Activated CD4-positive, alpha-beta T cell treated with anti-CD3 and anti-CD28 coated beads, Interleukin-2, Interleukin-4, amounts not matched to agents 100 ng/mL and 50 ng/mL, durations not matched to agents 16 hours and 8 hours (primary cell): ENCODE data around the gene AMDHD2.
A peak's percentile ranks its signal among the peaks of the same experiment; 100 is the strongest.

Experiments
- DNase-seq: peaks from one replicate; pipeline ENCODE4 v3.0.0-alpha.2; 2020; ENCODE audit warnings: low spot score

Gene AMDHD2

DNA sequence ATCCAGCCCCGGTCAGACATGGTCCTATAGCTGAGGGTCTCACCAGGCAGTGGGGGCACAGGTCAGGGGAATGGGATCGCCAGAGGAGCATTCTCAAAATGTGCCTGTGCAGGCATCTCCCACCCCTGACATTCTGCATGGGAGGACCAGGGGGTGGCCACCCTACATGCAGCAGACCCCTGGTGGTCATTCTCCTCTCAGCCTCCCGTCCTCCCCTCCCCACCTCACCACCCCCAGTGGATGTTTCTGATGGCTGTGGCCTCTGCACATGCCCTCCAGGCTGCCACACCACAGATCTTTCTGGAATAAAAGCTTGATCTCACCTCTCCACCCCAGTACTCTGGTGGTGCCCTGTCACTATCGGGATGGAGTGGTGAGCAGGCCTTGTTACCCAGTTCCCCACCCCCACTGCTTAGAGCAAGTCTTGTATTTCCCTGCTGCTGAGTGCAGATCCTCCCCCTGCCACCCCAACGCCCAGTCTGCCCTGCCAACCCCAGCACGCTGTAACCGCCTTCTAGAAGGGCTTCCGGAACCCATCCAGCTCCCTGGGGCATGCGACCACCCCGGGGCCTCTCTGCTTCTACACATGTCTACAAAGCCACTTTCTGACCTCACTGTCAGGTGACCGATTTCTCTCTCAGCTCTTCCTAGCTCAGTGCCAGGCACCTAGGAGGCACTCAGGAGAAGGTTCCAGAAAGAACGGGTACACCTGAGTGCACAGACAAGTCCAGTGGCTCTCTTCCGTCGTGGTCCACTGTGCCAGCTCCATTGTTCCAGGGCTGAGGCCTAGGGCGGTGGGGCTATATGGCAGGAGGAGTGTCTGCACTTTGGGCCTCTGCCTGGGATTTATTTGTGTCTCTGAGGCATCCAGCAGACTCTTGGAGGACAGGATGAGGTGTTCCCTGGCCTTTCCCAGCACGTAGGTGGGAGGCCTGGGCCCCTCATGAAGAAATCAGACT, 36.0 kb upstream of the AMDHD2 start:
- DNase-seq, result no peak

DNA sequence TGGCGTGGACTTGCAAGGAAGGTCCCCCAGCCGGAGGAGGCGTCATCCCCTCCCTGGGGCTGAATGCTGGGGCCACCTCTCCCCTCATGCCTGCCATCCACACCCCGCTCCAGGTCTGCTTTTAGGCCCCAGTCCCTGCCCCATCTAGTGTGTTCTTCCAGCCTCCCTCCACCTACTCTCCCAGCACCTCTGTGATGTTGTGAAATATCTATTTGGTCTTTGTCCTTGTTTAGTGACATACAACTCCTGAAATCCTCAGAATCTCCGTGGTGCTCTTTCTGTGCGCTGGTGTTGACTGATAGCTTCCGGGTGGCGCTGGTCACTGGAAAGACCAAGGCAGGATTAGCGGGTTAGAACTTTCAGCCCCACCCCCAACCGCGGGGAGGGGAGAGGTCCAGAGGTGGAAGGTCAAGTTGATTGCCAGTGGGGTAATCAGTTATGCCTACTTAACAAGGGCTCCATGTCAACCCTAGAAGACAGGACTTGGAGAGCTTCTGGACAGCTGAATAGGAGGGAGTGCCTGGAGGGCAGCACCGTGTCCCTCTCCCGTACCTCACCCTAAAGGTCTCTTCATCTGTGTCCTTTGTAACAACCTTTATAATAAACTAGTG, 35.2 kb upstream of the AMDHD2 start:
- no peak for DNase-seq

DNA sequence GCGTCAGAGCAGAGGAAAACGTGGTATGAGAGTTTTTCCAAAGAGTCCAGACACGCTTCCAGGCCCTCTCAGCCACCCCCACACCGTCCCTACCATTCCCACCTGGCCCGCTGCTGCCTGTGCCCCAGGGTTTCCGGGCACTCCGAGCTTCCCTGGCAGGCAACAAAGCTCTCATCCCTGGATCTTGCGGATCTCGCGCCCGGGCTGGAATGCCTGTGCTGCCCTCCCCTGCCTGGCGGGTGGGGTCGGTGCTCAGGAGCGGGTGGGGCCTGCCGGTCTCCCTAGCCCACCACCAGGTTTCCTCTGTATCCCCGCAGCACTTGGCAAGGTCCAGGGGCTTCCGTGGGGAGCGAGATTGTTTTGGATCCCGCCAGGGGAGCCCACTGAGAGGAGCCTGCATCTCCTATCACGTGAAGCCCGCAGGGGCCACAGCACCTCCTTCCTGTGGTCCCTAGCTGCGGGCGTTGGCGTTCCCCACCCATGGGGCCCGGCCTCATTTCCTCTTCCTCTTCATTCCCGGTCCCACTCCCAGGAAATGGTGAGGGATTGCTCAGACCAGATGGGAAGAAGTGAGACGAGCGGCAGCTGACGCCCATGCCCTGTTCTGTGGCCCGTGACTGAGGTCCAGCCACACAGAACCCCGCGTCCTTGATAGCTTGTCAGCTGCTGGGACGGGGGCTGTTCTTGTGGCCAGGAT, 34.2 kb upstream of the AMDHD2 start:
- DNase-seq, result no peak

DNA sequence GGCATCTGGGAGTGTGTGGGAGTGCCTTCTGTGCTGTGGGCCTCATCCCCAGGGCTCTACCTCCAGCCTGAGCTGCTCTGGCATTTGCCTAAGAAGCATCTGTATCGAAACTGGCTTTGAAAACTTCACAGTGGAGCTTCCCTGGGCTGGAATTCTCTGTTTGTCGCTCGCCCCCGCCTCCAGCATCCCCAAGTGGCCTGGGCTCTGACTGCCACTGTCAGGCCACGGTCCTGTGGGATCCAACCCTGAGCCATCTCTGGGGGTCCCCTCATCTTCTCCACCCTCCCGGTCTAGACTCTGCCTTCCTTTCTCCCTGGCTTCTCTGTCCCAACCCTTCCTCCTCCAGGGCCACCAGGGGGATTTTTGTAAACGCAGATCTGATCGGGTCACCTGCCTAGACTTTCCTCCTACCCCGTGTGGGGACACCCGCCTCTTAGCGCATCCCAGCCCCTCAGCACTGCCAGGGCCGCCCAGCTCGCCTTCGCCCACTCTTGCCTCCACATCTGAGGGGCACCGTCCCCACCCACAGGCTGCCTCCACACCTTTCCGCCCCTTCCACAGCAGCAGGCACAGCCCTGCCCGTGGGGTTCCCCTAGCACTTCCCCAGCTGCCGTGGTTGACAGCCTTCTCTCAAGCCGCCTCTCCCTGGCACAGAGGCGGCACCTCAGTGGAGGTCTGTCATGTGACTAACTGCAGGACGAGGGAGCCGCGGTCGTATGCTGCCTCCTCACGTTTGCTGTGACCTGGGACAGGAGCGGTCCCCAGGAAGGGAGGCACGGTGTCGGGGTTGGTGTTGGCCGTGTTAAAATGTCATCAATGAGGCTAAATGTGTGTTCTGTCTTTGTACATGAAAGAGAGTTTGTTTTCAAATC, 33.3 kb upstream of the AMDHD2 start:
- DNase-seq, result peak; percentile 59

DNA sequence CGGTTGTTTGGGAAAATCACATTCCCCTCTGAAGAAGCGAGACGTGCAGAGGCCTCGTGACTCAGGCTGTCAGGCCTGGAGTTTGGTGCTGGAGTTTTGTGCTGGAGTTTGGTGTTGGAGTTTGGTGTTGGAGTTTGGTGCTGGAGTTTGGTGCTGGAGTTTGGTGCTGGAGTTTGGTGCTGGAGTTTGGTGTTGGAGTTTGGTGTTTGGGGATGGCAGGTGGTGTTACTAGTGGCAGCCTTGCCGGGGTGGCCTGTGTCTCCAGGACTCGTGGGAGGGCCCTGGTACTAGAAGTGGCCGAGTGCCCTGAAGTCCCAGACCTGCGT, 32.7 kb upstream of the AMDHD2 start:
- DNase-seq, result no peak

DNA sequence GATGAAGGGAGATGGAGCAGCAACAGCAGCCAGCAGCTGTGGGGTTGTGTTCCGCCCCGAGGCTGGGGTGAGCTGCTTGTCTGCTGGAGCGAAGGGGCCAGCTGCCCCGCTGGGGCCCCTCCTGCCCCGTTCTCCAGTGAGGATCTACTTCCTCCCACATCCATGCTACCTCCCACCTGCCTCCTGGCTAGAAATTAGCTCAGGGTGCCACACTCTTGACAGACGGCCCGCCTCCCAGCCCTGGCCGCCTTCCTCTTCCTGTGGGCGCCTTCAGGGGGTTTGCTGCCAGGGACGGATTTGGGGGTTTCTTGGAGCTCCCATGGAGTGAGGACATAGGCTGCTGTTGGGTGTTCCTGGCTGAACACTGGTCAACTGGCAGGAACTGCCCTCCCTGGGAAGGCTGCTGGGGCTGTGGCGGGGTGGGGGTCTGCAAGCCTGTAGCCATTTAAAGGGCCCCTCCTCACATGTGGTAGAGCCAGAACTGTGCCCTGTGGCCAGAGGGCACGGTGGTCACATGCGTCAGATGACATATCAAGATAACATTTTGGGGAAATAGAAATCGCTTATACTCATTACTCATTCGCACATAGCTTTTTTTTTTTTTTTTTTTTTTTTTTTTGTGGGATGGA, 32.2 kb upstream of the AMDHD2 start:
- no peak for DNase-seq

DNA sequence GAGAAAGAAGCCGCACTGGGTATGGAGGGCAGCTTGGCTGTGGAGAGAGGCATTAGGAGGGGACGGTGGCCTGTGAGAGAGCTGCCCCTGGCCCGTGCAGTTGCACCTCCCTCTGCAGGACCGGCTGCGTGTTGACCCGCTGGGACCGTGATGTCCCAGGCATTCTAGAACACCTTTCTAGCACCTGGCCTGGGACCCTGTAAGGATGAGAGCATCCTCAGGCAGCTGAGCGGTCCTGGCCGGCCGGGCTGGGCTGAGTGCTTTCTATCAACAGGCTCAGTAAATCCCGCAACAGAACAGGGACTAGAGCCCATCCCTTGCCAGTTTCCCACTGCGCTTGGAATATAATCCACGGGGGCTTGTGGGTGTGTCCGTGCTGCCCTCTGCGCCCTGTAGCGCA, 30.6 kb upstream of the AMDHD2 start:
- DNase-seq, result no peak

DNA sequence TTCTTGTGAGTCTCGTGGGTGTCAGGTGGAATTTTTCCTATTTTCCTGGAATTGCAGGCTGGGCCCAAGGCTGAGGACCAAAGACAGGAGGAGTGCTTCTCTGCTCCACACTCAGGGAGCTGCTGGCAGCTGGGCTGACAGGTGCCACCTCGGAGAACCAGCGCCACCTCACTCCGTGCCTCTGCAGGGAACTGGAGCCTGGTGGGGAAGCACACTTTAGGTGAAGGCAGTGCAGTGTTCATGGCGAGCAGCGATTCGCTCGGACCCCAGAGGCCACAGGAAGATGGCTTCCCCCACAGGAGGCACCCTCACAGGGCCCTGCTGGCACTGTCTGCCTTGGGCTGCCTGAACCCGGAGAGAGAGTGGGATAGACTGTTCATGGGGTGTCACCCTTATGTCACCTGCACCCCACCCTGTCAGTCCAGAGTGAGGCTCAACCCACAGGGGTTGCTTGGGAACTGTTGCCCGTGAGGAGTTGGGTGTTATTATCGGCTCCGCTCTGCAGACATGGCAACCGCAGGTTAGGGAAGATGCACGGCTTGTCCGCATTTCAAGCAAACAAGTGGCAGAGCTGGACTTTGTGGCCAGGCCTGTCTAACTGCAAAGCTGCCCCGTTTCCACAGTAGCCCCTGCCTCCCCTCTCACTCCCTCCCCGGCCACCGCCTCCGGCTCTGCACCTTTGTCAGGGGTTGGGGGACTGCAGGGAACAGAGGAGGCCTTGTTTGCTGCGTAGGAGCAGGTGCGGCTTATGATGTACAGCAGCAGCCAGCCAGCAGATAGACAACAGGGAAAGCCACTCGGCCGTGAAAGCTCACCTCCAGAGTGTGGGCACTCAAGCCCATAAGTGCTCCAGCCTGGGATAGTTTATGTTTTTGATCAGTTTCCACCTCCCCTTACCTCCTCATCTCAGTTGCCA, 29.7 kb upstream of the AMDHD2 start:
- no peak for DNase-seq

DNA sequence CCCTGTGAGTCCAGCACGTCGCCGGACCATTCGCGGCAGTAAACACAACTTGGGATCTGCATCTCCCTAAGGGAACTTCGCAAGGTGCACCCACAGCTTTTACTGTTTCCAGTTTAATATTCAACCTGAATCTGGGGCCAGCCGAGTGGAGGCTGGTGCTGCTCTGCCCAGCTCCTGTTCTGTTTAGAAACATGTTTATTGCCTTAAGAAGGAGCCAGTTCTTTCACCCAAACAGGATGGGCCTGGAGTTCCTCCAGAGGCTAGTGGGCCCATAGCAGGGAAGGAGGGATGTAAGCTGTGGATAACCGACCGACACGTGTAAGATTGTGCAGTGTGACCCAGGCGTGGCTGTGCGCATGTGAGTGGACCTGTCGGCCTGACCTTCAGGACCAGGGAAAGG, 27.9 kb upstream of the AMDHD2 start:
- DNase-seq, result no peak

DNA sequence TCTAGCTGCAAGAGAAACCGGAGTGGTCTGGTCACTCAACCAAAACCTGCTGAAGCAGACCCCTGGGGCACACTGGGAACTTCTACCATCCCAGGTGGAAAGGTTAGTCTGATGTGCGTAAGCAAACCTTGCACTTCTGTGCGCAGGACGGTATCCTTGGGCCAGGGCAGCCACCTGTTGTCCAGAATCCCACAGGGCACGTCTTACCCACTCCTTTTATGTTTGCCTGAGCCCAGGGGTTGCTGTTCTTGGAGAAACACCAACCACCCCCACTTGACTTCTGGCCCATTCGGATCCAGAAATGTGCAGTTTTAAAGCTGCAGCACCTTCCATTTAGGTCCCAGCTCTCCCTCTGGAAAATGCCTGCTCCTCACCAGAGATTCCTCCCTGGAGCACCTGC, 26.6 kb upstream of the AMDHD2 start:
- DNase-seq, result no peak

DNA sequence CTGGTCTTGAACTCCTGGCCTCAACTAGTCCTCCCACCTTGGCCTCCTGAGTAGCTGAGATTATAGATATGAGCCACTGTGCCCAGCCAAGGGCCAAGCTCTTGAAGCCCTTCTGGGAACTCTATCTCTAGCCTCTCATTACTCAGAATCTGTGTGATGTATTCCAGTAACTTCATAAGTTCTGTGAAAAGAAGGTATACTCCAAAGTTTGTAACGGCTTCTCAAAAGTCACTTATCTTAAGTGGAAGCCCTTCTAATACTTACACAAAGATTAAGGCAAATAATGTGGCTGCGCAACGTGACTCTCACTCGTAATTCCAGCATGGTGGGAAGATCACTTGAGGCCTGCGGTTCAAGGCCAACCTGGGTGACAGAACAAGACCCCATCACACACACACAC, 25.6 kb upstream of the AMDHD2 start:
- no peak for DNase-seq

DNA sequence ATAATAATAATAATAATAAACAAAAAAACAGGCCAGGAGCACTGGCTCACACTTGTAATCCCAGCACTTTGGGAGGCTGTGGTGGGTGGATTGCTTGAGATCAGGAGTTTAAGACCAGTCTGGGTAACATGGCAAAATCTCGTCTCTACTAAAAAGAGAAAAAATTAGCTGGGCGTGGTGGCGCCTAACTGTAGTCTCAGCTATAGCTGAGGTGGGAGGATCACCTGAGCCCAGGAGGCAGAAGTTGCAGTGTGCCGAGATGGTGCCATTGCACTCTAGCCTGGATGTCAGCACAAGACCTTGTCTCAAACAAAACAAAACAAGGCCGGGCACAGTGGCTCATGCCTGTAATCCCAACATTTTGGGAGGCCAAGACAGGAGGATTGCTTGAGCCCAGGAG, 25.1 kb upstream of the AMDHD2 start:
- DNase-seq, result no peak

DNA sequence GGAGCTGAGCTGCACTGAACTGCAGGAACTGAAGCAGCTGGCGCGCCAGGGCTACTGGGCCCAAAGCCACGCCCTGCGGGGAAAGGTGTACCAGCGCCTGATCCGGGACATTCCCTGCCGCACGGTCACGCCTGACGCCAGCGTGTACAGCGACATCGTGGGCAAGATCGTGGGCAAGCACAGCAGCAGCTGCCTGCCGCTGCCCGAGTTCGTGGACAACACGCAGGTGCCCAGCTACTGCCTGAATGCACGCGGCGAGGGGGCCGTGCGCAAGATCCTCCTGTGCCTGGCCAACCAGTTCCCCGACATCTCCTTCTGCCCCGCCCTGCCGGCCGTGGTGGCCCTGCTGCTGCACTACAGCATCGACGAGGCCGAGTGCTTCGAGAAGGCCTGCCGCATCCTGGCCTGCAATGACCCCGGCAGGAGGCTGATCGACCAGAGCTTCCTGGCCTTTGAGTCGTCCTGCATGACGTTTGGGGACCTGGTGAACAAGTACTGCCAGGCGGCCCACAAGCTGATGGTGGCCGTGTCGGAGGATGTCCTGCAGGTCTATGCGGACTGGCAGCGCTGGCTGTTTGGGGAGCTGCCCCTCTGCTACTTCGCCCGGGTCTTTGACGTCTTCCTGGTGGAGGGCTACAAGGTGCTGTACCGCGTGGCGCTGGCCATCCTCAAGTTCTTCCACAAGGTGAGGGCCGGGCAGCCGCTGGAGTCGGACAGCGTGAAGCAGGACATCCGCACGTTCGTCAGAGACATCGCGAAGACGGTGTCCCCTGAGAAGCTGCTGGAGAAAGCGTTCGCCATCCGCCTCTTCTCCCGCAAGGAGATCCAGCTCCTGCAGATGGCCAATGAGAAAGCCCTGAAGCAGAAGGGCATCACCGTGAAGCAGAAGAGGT, 23.7 kb upstream of the AMDHD2 start:
- no peak for DNase-seq

DNA sequence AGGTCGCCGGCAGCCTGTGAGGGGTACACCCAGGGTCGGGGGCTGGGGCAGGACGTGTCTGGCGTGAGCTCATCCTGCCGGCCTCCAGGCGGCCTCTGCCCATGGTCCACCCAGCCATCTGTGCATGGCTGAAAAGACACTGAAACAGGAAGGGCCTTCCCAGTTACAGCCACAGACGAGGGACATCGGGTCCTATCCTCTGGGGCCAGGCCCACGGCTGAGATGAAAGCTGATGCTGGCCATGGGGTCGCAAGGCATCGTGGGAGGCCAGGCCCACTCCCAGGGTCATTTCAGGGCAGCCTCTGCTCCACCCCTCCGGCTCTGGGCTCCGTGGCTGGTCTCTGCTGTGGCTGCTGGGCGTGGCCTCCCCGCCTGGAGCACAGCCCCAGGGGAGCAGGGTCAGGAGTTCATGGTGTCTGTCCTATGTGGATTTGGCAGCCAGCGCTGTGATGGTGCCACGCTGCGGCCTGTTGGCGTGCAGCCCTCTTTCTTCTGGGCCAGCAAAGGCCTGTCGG, 23.0 kb upstream of the AMDHD2 start:
- no peak for DNase-seq

DNA sequence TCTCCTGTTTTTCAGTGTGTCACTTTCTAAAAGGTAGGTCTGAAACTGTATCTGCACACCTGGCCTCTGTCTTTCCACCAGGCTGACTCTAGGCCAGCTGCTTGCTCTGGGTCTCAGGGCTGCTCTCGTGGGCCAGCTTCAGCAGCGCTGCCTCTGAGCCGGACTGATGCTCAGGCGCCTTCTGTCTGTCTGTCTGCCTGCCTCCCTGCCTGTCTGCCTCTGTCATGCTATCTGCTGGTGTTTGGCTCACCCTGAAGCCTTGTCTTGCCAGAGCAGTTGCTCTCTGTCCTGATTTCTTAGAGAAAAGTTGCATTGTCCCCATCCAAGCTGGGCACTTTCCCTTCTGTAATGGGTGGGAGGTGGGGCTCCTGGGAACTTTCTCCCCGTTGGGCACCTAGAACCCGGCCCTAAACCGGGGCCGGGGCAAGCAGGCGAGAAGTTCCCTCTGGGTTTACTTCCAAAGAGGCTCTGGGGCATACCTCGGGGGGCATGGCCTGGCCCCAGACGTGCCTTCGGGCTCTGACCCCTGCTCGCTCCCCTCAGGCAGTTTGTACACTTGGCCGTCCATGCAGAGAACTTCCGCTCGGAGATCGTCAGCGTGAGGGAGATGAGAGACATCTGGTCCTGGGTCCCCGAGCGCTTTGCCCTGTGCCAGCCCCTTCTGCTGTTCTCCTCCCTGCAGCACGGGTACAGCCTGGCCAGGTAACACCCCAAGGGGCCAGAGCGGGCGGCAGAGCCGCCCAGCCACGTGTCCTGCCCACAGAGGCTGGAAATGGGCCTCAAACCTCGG, 22.3 kb upstream of the AMDHD2 start:
- no peak for DNase-seq

DNA sequence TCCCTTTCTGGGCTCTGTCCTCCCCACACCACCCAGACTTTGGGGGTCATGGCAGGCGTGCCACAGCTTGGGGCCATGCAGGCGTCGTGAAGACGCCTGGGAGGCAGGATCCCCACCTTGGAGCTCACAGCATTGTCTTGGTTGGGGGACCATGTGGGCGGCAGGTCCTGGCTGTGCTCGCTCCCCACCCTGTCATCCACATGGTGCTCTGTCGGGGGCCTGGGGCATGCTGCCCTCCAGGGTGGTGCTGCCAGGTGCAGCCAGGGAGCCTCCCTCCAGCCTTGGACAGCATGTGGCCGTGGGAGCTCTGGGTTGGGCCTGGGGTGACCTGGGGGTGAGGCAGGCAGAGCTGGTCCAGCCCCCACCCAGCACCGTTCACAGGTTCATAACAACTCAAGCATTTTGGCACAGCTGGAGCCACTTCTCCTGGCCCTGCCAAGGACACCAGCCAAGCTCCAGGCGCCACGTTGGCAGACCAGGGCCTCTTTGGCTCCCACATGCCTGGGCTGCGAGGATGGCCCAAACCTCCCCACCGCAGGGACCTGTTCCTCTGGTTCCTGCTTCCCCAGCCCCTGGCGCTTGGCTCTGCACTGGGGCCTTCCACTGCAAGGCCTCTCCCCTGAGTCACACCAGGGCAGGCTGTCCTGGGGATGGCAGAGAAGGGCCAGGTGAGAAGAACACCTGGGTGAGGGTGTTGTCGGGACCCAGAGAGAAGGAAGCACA, 21.5 kb upstream of the AMDHD2 start:
- DNase-seq, result no peak

DNA sequence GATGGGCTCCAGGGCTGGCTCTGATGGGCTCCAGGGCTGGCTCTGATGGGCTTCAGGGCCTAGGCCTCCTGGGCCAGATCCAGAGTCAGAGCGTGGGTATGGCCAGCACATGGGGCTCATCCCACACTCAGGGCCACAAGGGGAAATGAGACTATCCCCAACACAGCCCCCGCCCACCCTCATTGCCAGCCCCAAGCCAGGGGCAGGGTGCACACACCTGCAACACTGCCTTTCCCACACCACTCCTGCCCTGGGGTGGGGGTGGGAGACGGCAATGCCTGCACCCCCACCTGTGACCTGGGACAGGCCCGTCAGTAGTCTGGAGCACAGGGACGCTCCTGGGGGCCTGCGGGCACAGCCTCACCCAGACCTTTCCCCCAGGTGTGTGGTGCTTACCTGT, 20.7 kb upstream of the AMDHD2 start:
- no peak for DNase-seq

DNA sequence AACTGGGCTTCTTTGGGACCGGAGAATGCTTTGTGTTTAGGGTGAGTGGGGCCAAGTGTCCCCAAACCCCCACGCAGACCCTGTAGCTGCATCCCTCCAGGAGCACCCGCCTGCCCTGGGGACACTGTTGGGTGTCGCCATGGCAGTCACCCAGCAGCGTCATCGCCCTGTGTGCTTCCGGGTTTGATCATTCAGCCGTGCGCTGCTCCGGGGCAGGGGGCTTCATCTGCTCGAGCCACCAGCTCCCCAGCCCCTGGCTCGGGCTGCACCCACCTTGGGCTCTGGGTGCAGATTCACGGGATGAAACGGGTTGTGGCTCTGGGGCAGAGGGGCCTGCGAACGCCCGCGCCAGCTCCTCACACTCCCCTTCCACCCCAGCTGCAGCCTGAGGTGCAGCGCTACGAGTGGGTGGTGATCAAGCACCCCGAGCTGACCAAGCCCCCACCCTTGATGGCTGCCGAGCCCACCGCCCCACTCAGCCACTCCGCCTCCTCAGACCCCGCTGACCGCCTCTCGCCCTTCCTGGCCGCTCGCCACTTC, 20.2 kb upstream of the AMDHD2 start:
- DNase-seq, result no peak
